Neuronal stem cell (in vitro differentiated cells): ENCODE measurements around the gene NAP1L1.

Experiments used
- DNase-seq: peaks from one replicate; pipeline ENCODE4 v3.0.0-alpha.2; 2013; ENCODE audit warnings: low spot score
- H2AFZ ChIP-seq: one replicate; pipeline ENCODE4 v1.6.1; 2013; ENCODE audit warnings: mild to moderate bottlenecking, low read length, inconsistent platforms
- H2AK5ac ChIP-seq: 2 replicates; pipeline ENCODE4 v1.6.1; 2013; ENCODE audit warnings: low read depth, mild to moderate bottlenecking, inconsistent platforms, low read length, moderate library complexity, mixed read lengths
- H2BK120ac ChIP-seq: 2 replicates; pipeline ENCODE4 v1.6.1; 2013; ENCODE audit warnings: low read depth, mild to moderate bottlenecking, inconsistent platforms, low read length, moderate library complexity, mixed read lengths
- H2BK12ac ChIP-seq: one replicate; pipeline ENCODE4 v1.6.1; 2013; ENCODE audit warnings: low read length, inconsistent platforms
- H2BK15ac ChIP-seq: 2 replicates; pipeline ENCODE4 v1.6.1; 2013; ENCODE audit warnings: mild to moderate bottlenecking, low read length, inconsistent platforms, mixed read lengths
- H2BK5ac ChIP-seq: one replicate; pipeline ENCODE4 v1.6.1; 2013; ENCODE audit warnings: inconsistent platforms, mild to moderate bottlenecking, low read length, moderate library complexity
- H3K14ac ChIP-seq: one replicate; pipeline ENCODE4 v1.6.1; 2013; ENCODE audit warnings: low read length, inconsistent platforms
- H3K18ac ChIP-seq: 2 replicates; pipeline ENCODE4 v1.6.1; 2013; ENCODE audit warnings: low read length, inconsistent platforms
- H3K23ac ChIP-seq: 2 replicates; pipeline ENCODE4 v1.6.1; 2013; ENCODE audit warnings: low read depth, mild to moderate bottlenecking, mixed read lengths, low read length, inconsistent platforms; ENCODE audit not compliant: poor library complexity
- H3K27ac ChIP-seq: replicated peaks from 3 replicates; pipeline ENCODE4 v1.5.1; 2013; ENCODE audit warnings: low read length, inconsistent platforms
- H3K27me3 ChIP-seq, 3 experiments: 2 replicates each; pipeline ENCODE4 v1.6.1; 2013; ENCODE audit warnings: low read length in 3 of 3, mild to moderate bottlenecking in 2 of 3, inconsistent platforms in 1 of 3, low read depth in 1 of 3, mixed read lengths in 1 of 3, moderate library complexity in 1 of 3; ENCODE audit not compliant: control insufficient read depth in 3 of 3, insufficient read depth in 3 of 3
- H3K36me3 ChIP-seq, 2 donors: replicated peaks in 1 of 2; 2 replicates each; pipeline ENCODE4 v1.6.1; 2013; ENCODE audit warnings: low read length in 2 of 2; ENCODE audit not compliant: control insufficient read depth in 2 of 2, insufficient read depth in 2 of 2
- H3K4ac ChIP-seq: 2 replicates; pipeline ENCODE4 v1.6.1; 2013; ENCODE audit warnings: inconsistent platforms, mild to moderate bottlenecking, low read length, moderate library complexity
- H3K4me1 ChIP-seq, 2 donors: 1 replicate in 1 of 2; 2 replicates in 1 of 2; pipeline ENCODE4 v1.6.1; 2013; ENCODE audit warnings: low read length in 2 of 2, low read depth in 1 of 2; ENCODE audit not compliant: control insufficient read depth in 2 of 2, insufficient read depth in 1 of 2
- H3K4me2 ChIP-seq: one replicate; pipeline ENCODE4 v1.6.1; 2013; ENCODE audit warnings: mild to moderate bottlenecking, low read length, inconsistent platforms; ENCODE audit not compliant: insufficient read depth, poor library complexity, severe bottlenecking
- H3K4me3 ChIP-seq, 2 donors: 2 replicates each; pipeline ENCODE4 v1.5.1; 2013; ENCODE audit warnings: low read length in 2 of 2, mild to moderate bottlenecking in 2 of 2, inconsistent platforms in 1 of 2, moderate library complexity in 1 of 2
- H3K79me1 ChIP-seq: one replicate; pipeline ENCODE4 v1.6.1; 2013; ENCODE audit warnings: low read depth, mild to moderate bottlenecking, inconsistent platforms, low read length, moderate library complexity
- H3K9ac ChIP-seq: one replicate; pipeline ENCODE4 v1.6.1; 2013; ENCODE audit warnings: mild to moderate bottlenecking, low read depth, low read length, inconsistent platforms; ENCODE audit not compliant: poor library complexity
- H3K9me3 ChIP-seq, 2 donors: replicated peaks in 1 of 2; 2 replicates each; pipeline versions ENCODE3 to v1.6.1; 2013; ENCODE audit warnings: low read length in 2 of 2, mild to moderate bottlenecking in 2 of 2, inconsistent platforms in 1 of 2, low read depth in 1 of 2, mixed read lengths in 1 of 2, moderate library complexity in 1 of 2; ENCODE audit not compliant: control insufficient read depth in 2 of 2, insufficient read depth in 1 of 2
- H4K8ac ChIP-seq: one replicate; pipeline ENCODE4 v1.6.1; 2013; ENCODE audit warnings: low read depth, mild to moderate bottlenecking, inconsistent platforms, low read length, moderate library complexity
- H4K91ac ChIP-seq: one replicate; pipeline ENCODE4 v1.6.1; 2013; ENCODE audit warnings: low read length, low read depth, mild to moderate bottlenecking, inconsistent platforms; ENCODE audit not compliant: poor library complexity
- WGBS, 2 donors: extraction: QIAGEN DNeasy Blood & Tissue Kit; methylation state at CpG; one replicate each; pipeline ENCODE4 v1.1.7; 2013; ENCODE audit warnings: missing lambda C conversion rate in 2 of 2, mixed read lengths in 1 of 2; ENCODE audit not compliant: insufficient read length in 2 of 2, insufficient replicate concordance in 1 of 2; ENCODE audit errors: extremely low coverage in 2 of 2; 5-methylcytosine and 5-hydroxymethylcytosine counted together

NAP1L1 gene

GRCh38 chr12:76020731-76021672 is 63.5 kb downstream of the NAP1L1 start:
- H3K9ac ChIP-seq = no peak overlapping the region
- no peak overlapping the region for H3K4me3 ChIP-seq
- no CpG with 5 or more reads among the region's 15 CpGs for WGBS, 2 donors

GRCh38 chr12:76020281-76020680 is 64.2 kb downstream of the NAP1L1 start:
- Histone ChIP-seq H3K4me2 (no peak overlapping the region), H2BK120ac (no peak overlapping the region), H3K18ac (no peak overlapping the region), H3K14ac (no peak overlapping the region), H2BK5ac (no peak overlapping the region), H3K9ac (no peak overlapping the region), H3K27me3 (no peaks in the 10 kb centered on the region), H2BK15ac (no peak overlapping the region), H3K27ac (no peak overlapping the region), H3K36me3 (no peaks in the 10 kb centered on the region), H4K91ac (no peak overlapping the region), H4K8ac (no peak overlapping the region), H2AK5ac (no peak overlapping the region), H3K4ac (no peak overlapping the region), H3K4me1 (peaks cover 0 to 10% of the 10 kb centered on the region in 2 donors), H3K79me1 (no peaks in the 10 kb centered on the region), H2BK12ac (no peak overlapping the region), H3K23ac (no peak overlapping the region), H2AFZ (peak overlapping the region; percentile 67), H3K4me3 (no peak overlapping the region), H3K9me3 (no peaks in the 10 kb centered on the region)
- WGBS, 2 donors = no CpG with 5 or more reads among the region's 5 CpGs
- no peak for DNase-seq

More at GRCh38 chr12:76020731-76021672, 63.5 kb downstream of the NAP1L1 start:
- no peak overlapping the region for H2BK5ac ChIP-seq
- no peaks in the 10 kb centered on the region for H3K27me3 ChIP-seq
- H2BK15ac ChIP-seq = no peak overlapping the region
- H4K91ac ChIP-seq = no peak overlapping the region
- peak overlapping the region; percentile 67 for H2AFZ ChIP-seq
- no peak overlapping the region for H3K18ac ChIP-seq
- no peak for DNase-seq
- no peak overlapping the region for H2AK5ac ChIP-seq
- H2BK12ac ChIP-seq = no peak overlapping the region
- H3K79me1 ChIP-seq = no peaks in the 10 kb centered on the region
- H3K4ac ChIP-seq = no peak overlapping the region
- H3K9me3 ChIP-seq = no peaks in the 10 kb centered on the region
- peaks cover 0 to 17% of the 10 kb centered on the region in 2 donors for H3K4me1 ChIP-seq
- no peak overlapping the region for H3K23ac ChIP-seq
- H2BK120ac ChIP-seq = no peak overlapping the region
- no peak overlapping the region for H4K8ac ChIP-seq
- H3K36me3 ChIP-seq = no peaks in the 10 kb centered on the region
- no peak overlapping the region for H3K4me2 ChIP-seq
- H3K27ac ChIP-seq = no peak overlapping the region
- H3K14ac ChIP-seq = no peak overlapping the region

GRCh38 chr12:76018672-76019071 is 65.8 kb downstream of the NAP1L1 start:
- Histone ChIP-seq H3K79me1 (no peaks in the 10 kb centered on the region), H2BK12ac (no peak overlapping the region), H4K8ac (no peak overlapping the region), H3K4me3 (no peak overlapping the region), H3K4me1 (peaks cover 0 to 6% of the 10 kb centered on the region in 2 donors), H2AK5ac (no peak overlapping the region), H3K18ac (no peak overlapping the region), H4K91ac (no peak overlapping the region), H2BK15ac (no peak overlapping the region), H3K27ac (no peak overlapping the region), H3K27me3 (no peaks in the 10 kb centered on the region), H3K9ac (no peak overlapping the region), H3K9me3 (no peaks in the 10 kb centered on the region), H3K14ac (no peak overlapping the region), H3K4ac (no peak overlapping the region), H2BK120ac (no peak overlapping the region), H3K4me2 (no peak overlapping the region), H2AFZ (no peak overlapping the region), H2BK5ac (no peak overlapping the region), H3K36me3 (no peaks in the 10 kb centered on the region), H3K23ac (no peak overlapping the region)
- no CpG with 5 or more reads among the region's 1 CpG for WGBS, 2 donors
- DNase-seq = no peak

- H4K91ac ChIP-seq = no peak overlapping the region
- no peak overlapping the region for H3K9ac ChIP-seq
- H3K23ac ChIP-seq = no peak overlapping the region
- no peak overlapping the region for H3K18ac ChIP-seq
- H3K14ac ChIP-seq = no peak overlapping the region
- H3K9me3 ChIP-seq = no peaks in the 10 kb centered on the region
- WGBS, 2 donors = no CpG with 5 or more reads among the region's 6 CpGs
- H2AK5ac ChIP-seq = no peak overlapping the region
- no peak overlapping the region for H2AFZ ChIP-seq
- no peak overlapping the region for H3K27ac ChIP-seq
- no peaks in the 10 kb centered on the region for H3K27me3 ChIP-seq
- H2BK12ac ChIP-seq = no peak overlapping the region
- no peaks in the 10 kb centered on the region for H3K36me3 ChIP-seq
- no peak overlapping the region for H2BK15ac ChIP-seq
- H3K4me1 ChIP-seq = peaks cover 0 to 6% of the 10 kb centered on the region in 2 donors
- H2BK120ac ChIP-seq = no peak overlapping the region
- no peak overlapping the region for H2BK5ac ChIP-seq
- H4K8ac ChIP-seq = no peak overlapping the region
- H3K79me1 ChIP-seq = no peaks in the 10 kb centered on the region
- no peak overlapping the region for H3K4ac ChIP-seq
- no peak overlapping the region for H3K4me3 ChIP-seq
- no peak for DNase-seq
- H3K4me2 ChIP-seq = no peak overlapping the region
Measured at GRCh38 chr12:76018111-76018510, 66.4 kb downstream of the NAP1L1 start.
